Endothelial cell (in vitro differentiated cells): ENCODE measurements around the gene CLDN11. TPM values are rescaled to one million over a fixed set of nuclear protein-coding genes. Genes with fewer than 3 reads are reported as not detected.

ENCODE experiments used
- DNase-seq: peaks from one replicate; pipeline ENCODE4 v3.0.0; 2021; ENCODE audit warnings: low spot score
- H3K27ac Mint-ChIP-seq: one replicate; pipeline ENCODE4 v1.8.0; 2021; ENCODE audit warnings: mixed read lengths, inconsistent platforms; ENCODE audit not compliant: unreplicated experiment
- H3K27me3 Mint-ChIP-seq: one replicate; pipeline ENCODE4 v1.8.0; 2021; ENCODE audit warnings: mild to moderate bottlenecking, moderate library complexity, mixed read lengths, inconsistent platforms; ENCODE audit not compliant: unreplicated experiment
- H3K36me3 Mint-ChIP-seq: one replicate; pipeline ENCODE4 v1.8.0; 2021; ENCODE audit warnings: mild to moderate bottlenecking, low read depth, mixed read lengths, inconsistent platforms; ENCODE audit not compliant: unreplicated experiment
- H3K4me1 Mint-ChIP-seq: one replicate; pipeline ENCODE4 v1.8.0; 2021; ENCODE audit warnings: mild to moderate bottlenecking, mixed read lengths, inconsistent platforms; ENCODE audit not compliant: unreplicated experiment
- H3K4me3 Mint-ChIP-seq: one replicate; pipeline ENCODE4 v1.8.0; 2021; ENCODE audit warnings: mild to moderate bottlenecking, mixed read lengths, inconsistent platforms; ENCODE audit not compliant: unreplicated experiment
- H3K9me3 Mint-ChIP-seq: one replicate; pipeline ENCODE4 v1.8.0; 2021; ENCODE audit warnings: mixed read lengths, inconsistent platforms; ENCODE audit not compliant: unreplicated experiment
- CTCF ChIP-seq: fragments of 200-600 bp; sonication (generic); IDR thresholded peaks from one replicate; pipeline ENCODE4 v1.5.0; 2021; ENCODE audit warnings: antibody characterized with exemption; ENCODE audit not compliant: unreplicated experiment
- total RNA-seq: library from RNA; stranded (reverse); fragmentation: NEBNext Ultra II Directional; extraction: Animal tissue kit (Norgen Biotek cat#: 25700); gene quantifications from one replicate; pipeline ENCODE4 v1.2.1, GENCODE V29; 2021; ENCODE audit not compliant: unreplicated experiment

Gene CLDN11
- total RNA-seq, 1 donor from 2014 or later = 1.8 TPM

GRCh38 chr3:170441412-170441811, 22.7 kb downstream of the CLDN11 start:
- Mint-ChIP-seq H3K27me3 (no peaks in the 10 kb centered on the region), H3K9me3 (no peaks in the 10 kb centered on the region), H3K36me3 (no peaks in the 10 kb centered on the region), H3K4me3 (no peak overlapping the region), H3K27ac (no peak overlapping the region), H3K4me1 (no peaks in the 10 kb centered on the region)
- TF ChIP-seq CTCF = no peak
- DNase-seq = no peak

GRCh38 chr3:170442947-170443346, 24.3 kb downstream of the CLDN11 start:
- no peaks in the 10 kb centered on the region for H3K27me3 Mint-ChIP-seq
- no peak overlapping the region for H3K4me3 Mint-ChIP-seq
- H3K4me1 Mint-ChIP-seq = peaks cover under 1% of the 10 kb centered on the region
- DNase-seq = no peak
- TF ChIP-seq CTCF = no peak
- no peak overlapping the region for H3K27ac Mint-ChIP-seq
- H3K9me3 Mint-ChIP-seq = no peaks in the 10 kb centered on the region
- H3K36me3 Mint-ChIP-seq = no peaks in the 10 kb centered on the region

- Mint-ChIP-seq H3K36me3 (no peaks in the 10 kb centered on the region), H3K9me3 (no peaks in the 10 kb centered on the region), H3K27me3 (no peaks in the 10 kb centered on the region), H3K4me1 (peaks cover 2% of the 10 kb centered on the region), H3K4me3 (no peak overlapping the region), H3K27ac (no peak overlapping the region)
- TF ChIP-seq CTCF = no peak
- no peak for DNase-seq
Observed at GRCh38 chr3:170443457-170443856, 24.8 kb downstream of the CLDN11 start.

GRCh38 chr3:170448584-170448983, 29.9 kb downstream of the CLDN11 start:
- peaks cover 2% of the 10 kb centered on the region for H3K4me1 Mint-ChIP-seq
- no peak overlapping the region for H3K27ac Mint-ChIP-seq
- H3K27me3 Mint-ChIP-seq = no peaks in the 10 kb centered on the region
- TF ChIP-seq CTCF = no peak
- DNase-seq = no peak
- H3K9me3 Mint-ChIP-seq = no peaks in the 10 kb centered on the region
- H3K4me3 Mint-ChIP-seq = no peak overlapping the region
- no peaks in the 10 kb centered on the region for H3K36me3 Mint-ChIP-seq

GRCh38 chr3:170450039-170450438, 31.4 kb downstream of the CLDN11 start:
- H3K4me1 Mint-ChIP-seq = peaks cover 6% of the 10 kb centered on the region
- H3K4me3 Mint-ChIP-seq = no peak overlapping the region
- no peaks in the 10 kb centered on the region for H3K9me3 Mint-ChIP-seq
- TF ChIP-seq CTCF = no peak
- no peaks in the 10 kb centered on the region for H3K36me3 Mint-ChIP-seq
- no peak overlapping the region for H3K27ac Mint-ChIP-seq
- H3K27me3 Mint-ChIP-seq = no peaks in the 10 kb centered on the region
- no peak for DNase-seq
